ENCODE measurements around the gene CCNY.

CCNY gene

GRCh38 chr10:35574924-35575352, 238.6 kb downstream of the CCNY start:
- Histone ChIP-seq H3K14ac (ENCODE audit: low read length) (no peak overlapping the region), H2BK15ac (ENCODE audit: low read length) (no peak overlapping the region), H2BK5ac (ENCODE audit: low read length) (no peak overlapping the region), H4K91ac (ENCODE audit: low read depth, low read length, poor library complexity) (no peak overlapping the region), H3K4me2 (ENCODE audit: insufficient read depth, low read length, poor library complexity, severe bottlenecking) (no peak overlapping the region), H4K8ac (ENCODE audit: low read depth, low read length) (no peak overlapping the region), H3K36me3 (replicated peaks in 1 of 2; ENCODE audit: control insufficient read depth in 2 of 2, insufficient read depth in 2 of 2, low read length in 2 of 2) (peaks cover 4 to 14% of the 10 kb centered on the region in 2 donors), H3K79me1 (ENCODE audit: low read depth, low read length) (no peaks in the 10 kb centered on the region), H2BK120ac (ENCODE audit: low read depth, low read length) (no peak overlapping the region), H2AK5ac (ENCODE audit: low read depth, low read length) (no peak overlapping the region), H3K27ac (replicated peaks; ENCODE audit: low read length) (no peak overlapping the region), H3K9me3 (replicated peaks in 1 of 2; ENCODE audit: control insufficient read depth in 2 of 2, insufficient read depth in 1 of 2, low read depth in 1 of 2, low read length in 2 of 2) (peaks cover 0 to 1% of the 10 kb centered on the region in 2 donors), H3K23ac (ENCODE audit: low read depth, low read length, poor library complexity) (no peak overlapping the region), H3K9ac (ENCODE audit: low read depth, low read length, poor library complexity) (no peak overlapping the region), H3K4ac (ENCODE audit: low read length) (no peak overlapping the region), H3K18ac (ENCODE audit: low read length) (no peak overlapping the region), H3K27me3 (ENCODE audit: control insufficient read depth in 3 of 3, insufficient read depth in 3 of 3, low read depth in 1 of 3, low read length in 3 of 3) (no peaks in the 10 kb centered on the region), H3K4me1 (ENCODE audit: control insufficient read depth in 2 of 2, insufficient read depth in 1 of 2, low read depth in 1 of 2, low read length in 2 of 2) (no peaks in the 10 kb centered on the region), H2AFZ (ENCODE audit: low read length) (no peak overlapping the region), H3K4me3 (ENCODE audit: low read length in 2 of 2) (no peak overlapping the region), H2BK12ac (ENCODE audit: low read length) (no peak overlapping the region)
- no peak for DNase-seq (ENCODE audit: low spot score)
- no CpG with 5 or more reads among the region's 9 CpGs for WGBS, 2 donors (ENCODE audit: extremely low coverage in 2 of 2, insufficient read length in 2 of 2, insufficient replicate concordance in 1 of 2)

- Histone ChIP-seq H2BK5ac (ENCODE audit: low read length) (no peak overlapping the region), H3K4me1 (ENCODE audit: control insufficient read depth in 2 of 2, insufficient read depth in 1 of 2, low read depth in 1 of 2, low read length in 2 of 2) (no peaks in the 10 kb centered on the region), H3K9me3 (replicated peaks in 1 of 2; ENCODE audit: control insufficient read depth in 2 of 2, insufficient read depth in 1 of 2, low read depth in 1 of 2, low read length in 2 of 2) (peaks cover 0 to 1% of the 10 kb centered on the region in 2 donors), H3K27me3 (ENCODE audit: control insufficient read depth in 3 of 3, insufficient read depth in 3 of 3, low read depth in 1 of 3, low read length in 3 of 3) (no peaks in the 10 kb centered on the region), H3K4ac (ENCODE audit: low read length) (no peak overlapping the region), H3K27ac (replicated peaks; ENCODE audit: low read length) (no peak overlapping the region), H4K91ac (ENCODE audit: low read depth, low read length, poor library complexity) (no peak overlapping the region), H3K9ac (ENCODE audit: low read depth, low read length, poor library complexity) (no peak overlapping the region), H3K79me1 (ENCODE audit: low read depth, low read length) (no peaks in the 10 kb centered on the region), H2BK120ac (ENCODE audit: low read depth, low read length) (no peak overlapping the region), H4K8ac (ENCODE audit: low read depth, low read length) (no peak overlapping the region), H2AK5ac (ENCODE audit: low read depth, low read length) (no peak overlapping the region), H3K36me3 (replicated peaks in 1 of 2; ENCODE audit: control insufficient read depth in 2 of 2, insufficient read depth in 2 of 2, low read length in 2 of 2) (peaks cover 4 to 7% of the 10 kb centered on the region in 2 donors), H3K14ac (ENCODE audit: low read length) (no peak overlapping the region), H3K4me2 (ENCODE audit: insufficient read depth, low read length, poor library complexity, severe bottlenecking) (no peak overlapping the region), H2BK15ac (ENCODE audit: low read length) (no peak overlapping the region), H2AFZ (ENCODE audit: low read length) (no peak overlapping the region), H3K4me3 (ENCODE audit: low read length in 2 of 2) (no peak overlapping the region), H3K18ac (ENCODE audit: low read length) (no peak overlapping the region), H2BK12ac (ENCODE audit: low read length) (no peak overlapping the region), H3K23ac (ENCODE audit: low read depth, low read length, poor library complexity) (no peak overlapping the region)
- WGBS, 2 donors (ENCODE audit: extremely low coverage in 2 of 2, insufficient read length in 2 of 2, insufficient replicate concordance in 1 of 2) = no CpG with 5 or more reads among the region's 9 CpGs
- DNase-seq (ENCODE audit: low spot score) = no peak
These were observed 239.3 kb downstream of the CCNY start for GRCh38 chr10:35575640-35576039.

GRCh38 chr10:35576730-35577129, 240.4 kb downstream of the CCNY start:
- peaks cover 0 to 1% of the 10 kb centered on the region in 2 donors for H3K9me3 ChIP-seq (replicated peaks in 1 of 2; ENCODE audit: control insufficient read depth in 2 of 2, insufficient read depth in 1 of 2, low read depth in 1 of 2, low read length in 2 of 2)
- H3K36me3 ChIP-seq (replicated peaks in 1 of 2; ENCODE audit: control insufficient read depth in 2 of 2, insufficient read depth in 2 of 2, low read length in 2 of 2) = peaks cover 0 to 4% of the 10 kb centered on the region in 2 donors
- no peaks in the 10 kb centered on the region for H3K4me1 ChIP-seq (ENCODE audit: control insufficient read depth in 2 of 2, insufficient read depth in 1 of 2, low read depth in 1 of 2, low read length in 2 of 2)
- H3K14ac ChIP-seq (ENCODE audit: low read length) = no peak overlapping the region
- no peak overlapping the region for H3K9ac ChIP-seq (ENCODE audit: low read depth, low read length, poor library complexity)
- H2BK5ac ChIP-seq (ENCODE audit: low read length) = no peak overlapping the region
- no peak overlapping the region for H2BK15ac ChIP-seq (ENCODE audit: low read length)
- no peak overlapping the region for H3K4me3 ChIP-seq (ENCODE audit: low read length in 2 of 2)
- no peak overlapping the region for H3K4me2 ChIP-seq (ENCODE audit: insufficient read depth, low read length, poor library complexity, severe bottlenecking)
- WGBS, 2 donors (ENCODE audit: extremely low coverage in 2 of 2, insufficient read length in 2 of 2, insufficient replicate concordance in 1 of 2) = no CpG with 5 or more reads among the region's 3 CpGs
- no peak overlapping the region for H3K4ac ChIP-seq (ENCODE audit: low read length)
- no peak for DNase-seq (ENCODE audit: low spot score)
- no peak overlapping the region for H3K23ac ChIP-seq (ENCODE audit: low read depth, low read length, poor library complexity)
- H3K18ac ChIP-seq (ENCODE audit: low read length) = no peak overlapping the region
- H2AFZ ChIP-seq (ENCODE audit: low read length) = no peak overlapping the region
- H3K27ac ChIP-seq (replicated peaks; ENCODE audit: low read length) = no peak overlapping the region
- no peak overlapping the region for H2BK120ac ChIP-seq (ENCODE audit: low read depth, low read length)
- H4K91ac ChIP-seq (ENCODE audit: low read depth, low read length, poor library complexity) = no peak overlapping the region
- no peak overlapping the region for H4K8ac ChIP-seq (ENCODE audit: low read depth, low read length)
- H2AK5ac ChIP-seq (ENCODE audit: low read depth, low read length) = no peak overlapping the region
- no peaks in the 10 kb centered on the region for H3K79me1 ChIP-seq (ENCODE audit: low read depth, low read length)
- H2BK12ac ChIP-seq (ENCODE audit: low read length) = no peak overlapping the region
- no peaks in the 10 kb centered on the region for H3K27me3 ChIP-seq (ENCODE audit: control insufficient read depth in 3 of 3, insufficient read depth in 3 of 3, low read depth in 1 of 3, low read length in 3 of 3)

- no peak for DNase-seq (ENCODE audit: low spot score)
- Histone ChIP-seq H3K4ac (ENCODE audit: low read length) (no peak overlapping the region), H3K79me1 (ENCODE audit: low read depth, low read length) (no peaks in the 10 kb centered on the region), H3K14ac (ENCODE audit: low read length) (no peak overlapping the region), H3K18ac (ENCODE audit: low read length) (no peak overlapping the region), H3K9me3 (replicated peaks in 1 of 2; ENCODE audit: control insufficient read depth in 2 of 2, insufficient read depth in 1 of 2, low read depth in 1 of 2, low read length in 2 of 2) (peaks cover 0 to 1% of the 10 kb centered on the region in 2 donors), H3K4me1 (ENCODE audit: control insufficient read depth in 2 of 2, insufficient read depth in 1 of 2, low read depth in 1 of 2, low read length in 2 of 2) (no peaks in the 10 kb centered on the region), H3K4me2 (ENCODE audit: insufficient read depth, low read length, poor library complexity, severe bottlenecking) (no peak overlapping the region), H4K91ac (ENCODE audit: low read depth, low read length, poor library complexity) (no peak overlapping the region), H3K23ac (ENCODE audit: low read depth, low read length, poor library complexity) (no peak overlapping the region), H2BK5ac (ENCODE audit: low read length) (no peak overlapping the region), H4K8ac (ENCODE audit: low read depth, low read length) (no peak overlapping the region), H2AK5ac (ENCODE audit: low read depth, low read length) (no peak overlapping the region), H2BK12ac (ENCODE audit: low read length) (no peak overlapping the region), H3K9ac (ENCODE audit: low read depth, low read length, poor library complexity) (no peak overlapping the region), H3K36me3 (replicated peaks in 1 of 2; ENCODE audit: control insufficient read depth in 2 of 2, insufficient read depth in 2 of 2, low read length in 2 of 2) (no peaks in the 10 kb centered on the region), H2BK15ac (ENCODE audit: low read length) (no peak overlapping the region), H3K27me3 (ENCODE audit: control insufficient read depth in 3 of 3, insufficient read depth in 3 of 3, low read depth in 1 of 3, low read length in 3 of 3) (no peaks in the 10 kb centered on the region), H2AFZ (ENCODE audit: low read length) (no peak overlapping the region), H3K4me3 (ENCODE audit: low read length in 2 of 2) (no peak overlapping the region), H2BK120ac (ENCODE audit: low read depth, low read length) (no peak overlapping the region), H3K27ac (replicated peaks; ENCODE audit: low read length) (no peak overlapping the region)
- WGBS, 2 donors (ENCODE audit: extremely low coverage in 2 of 2, insufficient read length in 2 of 2, insufficient replicate concordance in 1 of 2) = no CpG with 5 or more reads among the region's 7 CpGs
These were observed 241.8 kb downstream of the CCNY start for GRCh38 chr10:35577926-35578617.
